ENCODE data around the gene WNT5B. TPM values are rescaled to one million over a fixed set of nuclear protein-coding genes. Genes with fewer than 3 reads are reported as not detected.

WNT5B gene
- total RNA-seq, 1 donor from 2014 or later = 54.4 TPM

DNA sequence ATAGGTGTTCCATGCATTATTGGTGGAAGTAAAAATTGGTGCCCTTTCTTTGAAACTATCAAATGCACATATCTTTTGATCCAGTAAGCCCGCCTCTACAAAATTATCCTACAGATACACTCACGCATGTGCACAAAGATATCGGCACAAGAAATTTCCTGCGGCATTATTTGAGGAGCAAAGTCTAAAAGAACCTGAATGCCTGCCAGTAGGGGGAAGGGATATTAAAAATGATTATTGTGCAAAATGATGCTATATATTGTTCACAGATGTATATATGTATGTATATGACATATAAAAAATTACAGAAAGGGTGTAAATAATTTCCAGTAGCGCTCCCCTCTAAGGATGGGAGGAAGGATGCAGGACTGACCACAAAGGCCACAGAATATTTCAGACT lies 37.2 kb downstream of the WNT5B start:
- peaks cover 1% of the 10 kb centered on the region for H3K27me3 Mint-ChIP-seq (ENCODE audit: low read depth)
- no peak for DNase-seq (ENCODE audit: low spot score in 2 of 2, unreplicated experiment in 2 of 2)
- H3K27ac Mint-ChIP-seq = no peak overlapping the region
- H3K9me3 Mint-ChIP-seq = no peaks in the 10 kb centered on the region
- H3K4me1 Mint-ChIP-seq = peaks cover 8% of the 10 kb centered on the region
- no peak overlapping the region for H3K4me3 Mint-ChIP-seq
- no peaks in the 10 kb centered on the region for H3K36me3 Mint-ChIP-seq
- TF ChIP-seq, protein P1, sequence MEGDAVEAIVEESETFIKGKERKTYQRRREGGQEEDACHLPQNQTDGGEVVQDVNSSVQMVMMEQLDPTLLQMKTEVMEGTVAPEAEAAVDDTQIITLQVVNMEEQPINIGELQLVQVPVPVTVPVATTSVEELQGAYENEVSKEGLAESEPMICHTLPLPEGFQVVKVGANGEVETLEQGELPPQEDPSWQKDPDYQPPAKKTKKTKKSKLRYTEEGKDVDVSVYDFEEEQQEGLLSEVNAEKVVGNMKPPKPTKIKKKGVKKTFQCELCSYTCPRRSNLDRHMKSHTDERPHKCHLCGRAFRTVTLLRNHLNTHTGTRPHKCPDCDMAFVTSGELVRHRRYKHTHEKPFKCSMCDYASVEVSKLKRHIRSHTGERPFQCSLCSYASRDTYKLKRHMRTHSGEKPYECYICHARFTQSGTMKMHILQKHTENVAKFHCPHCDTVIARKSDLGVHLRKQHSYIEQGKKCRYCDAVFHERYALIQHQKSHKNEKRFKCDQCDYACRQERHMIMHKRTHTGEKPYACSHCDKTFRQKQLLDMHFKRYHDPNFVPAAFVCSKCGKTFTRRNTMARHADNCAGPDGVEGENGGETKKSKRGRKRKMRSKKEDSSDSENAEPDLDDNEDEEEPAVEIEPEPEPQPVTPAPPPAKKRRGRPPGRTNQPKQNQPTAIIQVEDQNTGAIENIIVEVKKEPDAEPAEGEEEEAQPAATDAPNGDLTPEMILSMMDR (IDR thresholded peaks at IDR 0.05; ENCODE audit: unreplicated experiment) = no peak

DNA sequence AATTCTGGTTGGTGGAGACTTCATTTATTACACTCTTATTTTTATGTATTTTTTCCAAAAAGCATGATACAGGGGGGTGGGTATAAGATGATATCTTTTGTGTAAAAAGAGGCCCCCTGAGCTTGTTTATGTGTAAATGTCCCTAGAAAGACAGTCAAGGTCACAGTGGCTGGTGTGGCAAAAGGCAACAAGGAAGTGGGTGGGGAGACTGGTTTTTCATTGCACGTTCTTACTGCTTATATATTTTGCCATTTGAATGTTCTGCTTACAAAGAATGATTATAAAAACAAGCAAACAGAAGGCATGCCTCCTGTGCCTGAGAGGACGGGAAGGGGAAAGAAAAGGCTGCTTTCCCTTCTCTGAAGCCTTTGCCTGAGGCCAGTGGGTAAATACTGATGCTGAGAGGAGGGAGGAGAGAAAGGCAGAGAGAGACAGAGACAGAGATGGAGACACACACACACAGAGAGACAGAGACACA lies 37.7 kb downstream of the WNT5B start:
- no peak for DNase-seq (ENCODE audit: low spot score in 2 of 2, unreplicated experiment in 2 of 2)
- no peak overlapping the region for H3K4me3 Mint-ChIP-seq
- H3K9me3 Mint-ChIP-seq = no peaks in the 10 kb centered on the region
- TF ChIP-seq, protein P1 (IDR thresholded peaks at IDR 0.05; ENCODE audit: unreplicated experiment) = no peak
- no peak overlapping the region for H3K27ac Mint-ChIP-seq
- no peaks in the 10 kb centered on the region for H3K36me3 Mint-ChIP-seq
- peaks cover 1% of the 10 kb centered on the region for H3K27me3 Mint-ChIP-seq (ENCODE audit: low read depth)
- peaks cover 8% of the 10 kb centered on the region for H3K4me1 Mint-ChIP-seq

DNA sequence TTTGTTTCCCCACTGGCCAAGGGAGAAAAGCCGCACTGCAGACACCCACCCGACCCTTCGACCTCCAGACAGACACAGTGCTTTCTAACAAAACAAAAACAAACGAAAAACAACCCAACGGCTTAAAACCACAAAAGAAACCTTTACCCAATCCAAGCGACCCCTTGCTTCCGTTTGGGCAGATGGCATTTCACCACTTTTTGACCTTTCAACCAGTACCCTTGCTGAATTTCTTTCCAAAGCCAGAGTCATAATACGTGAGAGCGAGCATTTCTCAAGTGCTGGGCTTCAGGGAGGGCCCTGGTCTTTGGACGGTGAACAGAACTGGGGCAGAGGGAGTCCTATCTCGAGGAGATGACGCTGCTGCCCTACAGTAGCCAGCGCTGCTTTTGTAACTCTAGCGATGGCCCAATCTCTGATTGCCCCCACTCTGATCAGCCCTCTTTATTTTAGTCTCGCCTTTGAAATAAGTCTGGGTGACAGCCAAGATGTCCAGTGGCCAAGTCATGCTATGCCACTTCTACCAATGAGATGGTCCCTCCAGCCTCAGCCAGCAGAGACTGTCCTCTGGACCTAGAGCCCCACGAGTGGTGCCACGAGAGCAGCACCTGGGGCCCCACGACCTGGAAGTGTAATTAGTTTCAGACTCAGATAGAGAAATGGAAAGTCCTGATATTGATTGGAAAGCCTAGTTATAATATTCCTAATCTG lies 40.0 kb downstream of the WNT5B start:
- peaks cover 4% of the 10 kb centered on the region for H3K4me1 Mint-ChIP-seq
- H3K27me3 Mint-ChIP-seq (ENCODE audit: low read depth) = no peaks in the 10 kb centered on the region
- no peak overlapping the region for H3K4me3 Mint-ChIP-seq
- no peaks in the 10 kb centered on the region for H3K9me3 Mint-ChIP-seq
- TF ChIP-seq, protein P1 (IDR thresholded peaks at IDR 0.05; ENCODE audit: unreplicated experiment) = no peak
- no peak for DNase-seq (ENCODE audit: low spot score in 2 of 2, unreplicated experiment in 2 of 2)
- no peak overlapping the region for H3K27ac Mint-ChIP-seq
- H3K36me3 Mint-ChIP-seq = no peaks in the 10 kb centered on the region

DNA sequence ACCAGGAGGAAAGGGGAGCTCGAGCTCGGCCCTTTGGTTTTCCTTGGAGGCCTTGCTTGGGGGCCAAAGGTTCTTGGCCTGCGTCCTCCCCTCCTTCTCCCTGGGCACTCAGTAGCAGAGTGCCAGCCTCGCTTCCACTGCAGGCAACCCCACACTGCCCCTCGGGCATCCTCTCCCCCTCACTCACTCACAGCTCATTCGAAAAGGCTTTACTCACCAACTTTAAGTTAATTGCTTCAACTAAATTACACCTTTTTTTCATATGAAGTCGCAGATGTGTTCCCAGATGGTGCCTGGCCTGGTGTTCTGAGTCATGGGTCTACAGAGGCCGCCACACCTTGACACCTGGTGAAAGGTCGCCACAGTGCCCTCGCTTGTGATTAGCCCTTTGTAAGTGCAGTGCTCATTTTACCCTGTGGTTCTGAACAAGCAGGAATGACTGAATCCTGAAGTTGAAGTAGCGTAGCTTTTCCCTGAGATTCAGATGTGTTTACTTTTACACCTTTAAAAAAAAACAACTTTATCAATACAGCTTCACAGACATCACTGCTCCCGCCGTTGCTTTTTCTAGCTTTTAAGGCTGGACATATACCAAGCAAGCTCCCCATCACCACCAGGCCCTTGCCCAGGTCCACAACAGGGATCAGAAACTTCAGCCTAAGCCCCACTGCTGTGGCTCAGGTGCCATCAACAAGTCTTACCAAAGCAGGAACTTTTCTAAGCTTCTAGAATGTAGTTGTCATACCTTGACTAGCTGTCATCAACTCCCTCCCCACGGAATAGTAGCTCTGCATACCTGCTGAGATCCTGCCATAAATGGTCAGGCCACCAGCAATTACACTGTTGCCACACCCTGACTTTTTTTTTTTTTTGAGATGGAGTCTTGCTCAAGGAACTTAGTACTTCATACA lies 41.6 kb downstream of the WNT5B start:
- H3K36me3 Mint-ChIP-seq = no peaks in the 10 kb centered on the region
- H3K4me3 Mint-ChIP-seq = no peak overlapping the region
- DNase-seq (ENCODE audit: low spot score in 2 of 2, unreplicated experiment in 2 of 2) = no peak
- peaks cover 4% of the 10 kb centered on the region for H3K4me1 Mint-ChIP-seq
- H3K27me3 Mint-ChIP-seq (ENCODE audit: low read depth) = no peaks in the 10 kb centered on the region
- TF ChIP-seq, protein P1 (IDR thresholded peaks at IDR 0.05; ENCODE audit: unreplicated experiment) = no peak
- peaks cover under 1% of the 10 kb centered on the region for H3K9me3 Mint-ChIP-seq
- no peak overlapping the region for H3K27ac Mint-ChIP-seq

DNA sequence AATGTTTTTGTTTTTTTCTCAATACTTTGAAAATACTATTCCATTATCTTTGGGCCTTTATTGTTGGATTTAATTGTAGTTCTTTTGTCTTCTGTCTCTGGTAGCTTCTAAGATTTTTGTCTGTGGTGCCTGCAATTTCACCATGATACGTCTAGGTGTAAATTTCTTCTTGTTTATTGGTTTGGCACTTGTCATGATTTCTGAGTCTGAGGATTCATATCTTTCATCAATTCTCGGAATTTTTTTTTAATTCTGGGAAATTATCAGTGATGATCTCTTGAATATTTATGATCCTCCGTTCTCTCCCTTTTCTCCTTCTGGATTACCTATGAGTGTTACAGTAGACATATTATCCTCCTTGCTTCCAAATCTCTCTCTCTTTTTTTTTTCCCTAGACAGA lies 47.0 kb downstream of the WNT5B start:
- H3K27ac Mint-ChIP-seq = no peak overlapping the region
- TF ChIP-seq, protein P1 (IDR thresholded peaks at IDR 0.05; ENCODE audit: unreplicated experiment) = no peak
- no peaks in the 10 kb centered on the region for H3K27me3 Mint-ChIP-seq (ENCODE audit: low read depth)
- peaks cover 11% of the 10 kb centered on the region for H3K9me3 Mint-ChIP-seq
- peaks cover under 1% of the 10 kb centered on the region for H3K4me1 Mint-ChIP-seq
- no peaks in the 10 kb centered on the region for H3K36me3 Mint-ChIP-seq
- H3K4me3 Mint-ChIP-seq = no peak overlapping the region
- DNase-seq (ENCODE audit: low spot score in 2 of 2, unreplicated experiment in 2 of 2) = no peak

All from mesothelial cell of epicardium (in vitro differentiated cells).